ENCODE measurements around the gene KBTBD8.

Gene KBTBD8

GRCh38 chr3:67037615-67038014 is 39.5 kb downstream of the KBTBD8 start:
- DNase-seq (ENCODE audit: low spot score), result peak; percentile 14

DNA sequence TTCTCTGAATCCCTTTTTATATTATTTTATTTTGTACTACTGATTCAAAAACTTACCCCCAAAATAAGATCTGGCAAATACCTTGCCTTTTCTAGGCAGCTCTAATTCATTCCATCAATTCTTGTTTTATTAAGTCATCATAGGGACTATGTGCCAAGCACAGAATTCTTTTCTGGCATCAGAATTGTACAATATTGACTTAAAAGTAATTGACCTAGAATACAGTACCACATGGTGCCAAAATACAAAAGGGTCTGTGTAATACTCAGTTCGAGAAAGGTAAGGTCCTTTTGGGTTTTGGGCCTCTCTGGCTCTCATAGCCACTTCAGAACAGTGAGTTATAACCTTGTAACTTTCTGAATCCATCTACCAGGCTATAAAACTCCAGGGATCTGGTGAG is 46.2 kb downstream of the KBTBD8 start:
- DNase-seq (ENCODE audit: low spot score), result no peak

GRCh38 chr3:67044955-67045354 is 46.8 kb downstream of the KBTBD8 start:
- DNase-seq (ENCODE audit: low spot score), result no peak

GRCh38 chr3:67045711-67046465 is 47.8 kb downstream of the KBTBD8 start:
- DNase-seq (ENCODE audit: low spot score), result no peak

GRCh38 chr3:67047051-67047450 is 48.9 kb downstream of the KBTBD8 start:
- DNase-seq (ENCODE audit: low spot score), result no peak

GRCh38 chr3:67048067-67048714 is 50.1 kb downstream of the KBTBD8 start:
- no peak for DNase-seq (ENCODE audit: low spot score)

GRCh38 chr3:67048715-67049074 is 50.6 kb downstream of the KBTBD8 start:
- DNase-seq (ENCODE audit: low spot score), result no peak

DNA sequence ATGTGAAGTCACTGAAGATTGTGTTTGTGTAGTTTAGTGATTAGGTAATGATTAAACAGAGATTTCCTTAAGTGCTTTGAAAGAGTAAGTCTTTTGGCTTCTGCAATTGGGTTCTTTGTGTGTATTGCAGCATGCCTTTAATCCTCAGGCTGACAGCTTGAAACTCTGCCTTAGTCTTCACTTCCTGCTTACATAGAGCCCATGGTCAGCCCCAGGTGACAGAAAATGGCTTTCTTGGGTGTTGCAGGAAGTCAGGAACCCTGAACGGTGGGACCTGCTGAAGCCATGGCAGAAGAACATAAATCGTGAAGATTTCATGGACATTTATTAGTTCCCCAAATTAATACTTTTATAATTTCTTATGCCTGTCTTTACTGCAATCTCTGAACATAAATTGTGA is 61.3 kb downstream of the KBTBD8 start:
- DNase-seq (ENCODE audit: low spot score), result no peak
